ENCODE data around the gene NKD1.

GRCh38 chr16:50644245-50644644 lies 96.0 kb downstream of the NKD1 start:
- TF ChIP-seq CTCF (IDR thresholded peaks at IDR 0.05; ENCODE audit: low read length) (no peak), EZH2 (optimal IDR thresholded peaks at IDR 0.05; ENCODE audit: low read depth, low read length) (no peak), EZH2phosphoT487 (IDR thresholded peaks at IDR 0.05; ENCODE audit: low read length) (no peak)

Measured in MM.1S (cell line).